Measurements from ENCODE around the gene UBE2D2.
A peak's percentile ranks its signal among the peaks of the same experiment; 100 is the strongest.

The UBE2D2 gene

DNA sequence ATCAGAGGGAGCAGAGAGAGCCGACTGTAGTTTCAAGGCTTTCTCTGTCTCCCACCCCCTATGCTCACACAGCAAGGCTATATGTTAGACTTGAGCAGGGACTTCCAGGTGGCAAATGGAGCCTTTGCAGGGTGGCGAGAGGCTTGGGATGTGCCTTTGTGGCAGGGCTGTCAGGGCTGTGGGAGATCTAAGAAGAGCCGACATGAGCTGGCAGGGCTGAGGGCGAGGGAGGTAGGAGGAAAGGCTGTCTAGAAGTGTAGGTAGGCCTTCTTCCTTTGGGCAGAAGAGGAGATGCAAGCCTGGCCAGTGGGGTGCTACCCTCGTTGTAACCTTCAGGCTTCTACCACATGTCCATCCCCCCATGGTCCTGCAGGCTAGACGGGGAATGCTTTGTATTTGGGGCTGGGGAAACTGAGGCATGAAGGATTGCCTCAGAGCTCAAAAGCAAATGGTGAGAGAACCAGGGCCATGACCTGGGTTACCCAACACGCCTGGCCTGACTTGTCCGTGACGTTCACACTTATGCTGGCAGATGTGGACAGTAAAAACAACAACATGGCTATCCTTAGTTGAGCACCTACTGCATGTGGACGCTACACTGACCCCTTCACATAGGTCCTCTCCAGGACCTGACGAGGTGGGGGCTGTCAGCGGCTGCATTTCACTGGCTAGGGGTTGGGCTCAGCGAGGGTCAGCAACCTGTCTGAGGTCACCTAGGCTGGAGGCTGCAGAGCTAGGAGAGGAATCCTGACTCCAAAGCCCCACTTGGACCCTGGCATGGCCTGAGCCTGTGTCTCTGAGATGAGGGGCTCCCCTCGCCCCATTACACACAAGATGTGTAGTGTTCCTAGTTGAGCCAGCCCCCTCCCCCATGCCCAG is 102.3 kb downstream of the UBE2D2 start:
- no peak for DNase-seq

DNA sequence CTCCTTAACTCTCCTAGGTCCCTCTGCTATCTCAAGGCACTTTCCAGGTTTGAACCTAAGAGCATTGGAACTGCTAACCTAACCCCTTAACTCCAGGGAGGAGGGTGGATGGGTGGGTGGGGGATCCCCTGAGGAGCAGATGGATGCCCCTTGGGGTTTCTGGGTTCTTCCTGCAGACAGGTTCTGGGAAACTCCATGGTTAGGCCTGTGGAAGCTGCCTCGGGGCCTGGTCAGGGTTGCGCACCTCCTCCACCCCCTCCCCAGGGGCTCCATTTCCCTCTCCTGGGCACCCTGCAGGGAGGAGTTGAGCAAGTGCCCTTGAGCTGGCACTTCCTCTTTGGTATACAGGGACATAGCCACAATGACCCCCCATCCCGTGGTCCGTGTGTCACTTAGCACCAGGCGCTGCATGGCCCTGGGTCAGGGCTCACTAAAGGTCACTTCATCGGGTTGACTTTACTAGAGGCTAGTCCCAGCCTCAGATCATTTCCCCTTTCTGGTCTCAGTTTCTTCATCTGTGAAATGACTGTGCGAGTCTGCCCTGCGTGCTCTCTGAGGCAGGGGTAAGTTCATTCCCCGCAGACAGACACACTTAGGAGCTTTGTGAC is 103.1 kb downstream of the UBE2D2 start:
- no peak for DNase-seq

DNA sequence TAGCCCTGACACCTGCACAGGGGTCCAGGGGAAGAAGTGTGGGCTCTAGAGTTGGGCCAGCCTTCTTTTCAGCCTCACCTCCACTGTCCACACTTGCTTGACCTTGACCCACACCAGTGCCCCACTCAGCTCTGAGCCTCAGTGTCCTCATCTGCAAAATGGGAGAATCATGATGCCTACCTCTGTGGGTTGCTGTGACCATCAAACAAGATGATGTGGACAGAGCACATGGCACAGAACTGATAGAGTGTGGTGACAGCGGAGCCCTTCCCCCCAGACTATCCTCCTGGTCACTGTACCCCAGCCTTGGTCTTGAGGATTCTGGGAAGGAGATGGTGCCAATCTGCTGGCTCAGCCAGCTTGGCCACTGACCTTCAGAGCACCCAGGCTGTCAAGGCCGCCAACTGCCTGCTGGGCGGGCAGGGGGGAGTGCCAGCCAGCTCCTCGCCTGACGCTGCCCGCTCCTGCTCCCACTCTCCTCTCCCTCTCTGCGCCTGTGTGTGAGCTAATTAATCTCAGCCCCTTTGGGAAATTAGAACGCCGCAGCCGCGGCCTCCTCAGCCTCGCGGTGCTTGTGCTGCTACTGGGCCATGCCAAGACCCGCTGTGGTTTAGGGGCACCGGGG is 103.7 kb downstream of the UBE2D2 start:
- no peak for DNase-seq

DNA sequence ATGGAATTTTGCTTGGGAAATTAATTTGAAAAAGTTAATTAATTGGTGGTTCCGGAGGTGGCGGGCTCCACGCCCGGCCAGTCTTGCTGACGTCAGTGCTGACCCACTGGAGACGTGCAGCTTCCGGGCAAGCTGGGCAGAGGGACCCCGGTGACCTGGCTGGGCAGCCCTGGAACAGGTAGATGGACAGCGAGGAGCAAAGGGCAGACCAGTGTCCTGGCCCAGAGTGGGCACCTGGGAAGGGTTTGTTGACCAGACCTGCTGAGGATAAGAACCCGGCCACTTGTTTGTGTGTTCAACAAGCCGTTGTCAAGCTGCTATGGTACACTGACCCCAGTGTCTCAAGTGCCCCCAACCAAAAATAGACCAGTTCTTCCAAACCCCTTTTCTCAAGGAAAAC is 104.5 kb downstream of the UBE2D2 start:
- DNase-seq, result no peak

DNA sequence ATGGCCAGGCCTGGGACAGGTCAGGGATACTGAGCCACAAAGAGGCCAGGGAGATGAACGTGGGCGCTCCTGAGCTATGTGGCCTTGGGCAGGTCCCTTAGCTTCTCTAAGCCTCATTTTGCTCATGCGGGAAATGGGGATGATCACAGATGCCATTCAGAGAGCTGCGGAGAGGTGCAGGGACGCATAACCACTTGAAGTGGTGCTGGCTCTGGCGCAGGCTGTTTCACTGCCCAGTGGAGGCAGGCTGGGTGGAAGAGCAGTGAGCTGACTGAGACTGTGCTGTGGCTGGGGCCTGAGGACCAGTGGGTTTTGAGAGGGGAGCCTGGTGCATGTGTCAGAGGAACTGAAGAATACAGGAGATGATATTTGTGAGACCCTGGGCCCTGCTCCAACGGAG is 105.4 kb downstream of the UBE2D2 start:
- no peak for DNase-seq

DNA sequence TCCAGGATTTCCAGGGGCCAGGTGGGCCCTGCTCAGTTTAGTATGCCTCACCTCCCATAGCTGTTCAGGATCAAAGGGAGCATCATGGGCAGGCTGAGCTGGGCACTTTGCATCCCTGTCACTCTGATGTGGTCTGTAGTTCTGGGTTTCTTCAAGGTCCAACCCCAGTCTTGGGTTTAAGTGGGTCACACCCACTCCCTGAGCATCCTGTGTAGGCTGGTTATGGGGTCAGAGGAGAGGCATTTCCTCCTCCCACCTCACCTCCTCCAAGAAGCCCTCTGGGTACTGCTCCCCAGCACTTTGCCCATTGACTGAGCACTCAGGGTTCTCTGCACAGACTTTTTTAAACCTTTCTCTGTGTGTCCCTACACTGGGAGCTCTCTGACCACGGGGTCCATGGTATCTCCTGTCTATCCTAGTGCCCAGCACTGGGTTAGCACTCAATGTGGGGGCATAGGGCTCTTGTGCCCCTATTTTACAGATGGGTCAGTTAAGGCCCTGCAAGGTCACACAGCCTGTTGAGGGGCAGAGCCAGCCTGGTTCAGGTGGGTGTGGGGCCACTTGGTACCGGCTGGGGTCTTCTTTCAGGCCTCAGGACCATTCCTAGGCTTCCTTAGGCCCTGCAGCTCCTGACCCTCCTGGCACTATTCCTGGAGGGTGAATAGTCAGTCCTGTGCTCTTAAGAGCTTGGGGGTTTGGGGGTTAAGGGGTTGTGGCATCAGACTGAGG is 106.0 kb downstream of the UBE2D2 start:
- no peak for DNase-seq

DNA sequence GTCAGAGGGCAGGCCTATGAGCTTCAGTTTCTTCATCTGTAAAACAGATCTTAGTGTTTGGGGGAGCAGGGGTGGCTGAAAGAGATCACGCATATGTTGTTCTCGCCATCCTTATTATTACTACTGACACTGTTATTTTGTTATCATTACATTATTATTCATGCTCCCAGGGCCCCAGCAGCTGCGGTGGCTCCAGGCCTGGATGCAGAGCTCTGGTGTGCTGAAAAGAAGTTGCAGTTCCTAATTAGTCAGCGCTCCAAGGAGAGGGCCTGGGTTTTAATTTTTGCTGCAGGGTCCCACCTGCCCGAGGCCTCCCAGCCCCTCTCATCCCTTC is 106.6 kb downstream of the UBE2D2 start:
- DNase-seq, result no peak

DNA sequence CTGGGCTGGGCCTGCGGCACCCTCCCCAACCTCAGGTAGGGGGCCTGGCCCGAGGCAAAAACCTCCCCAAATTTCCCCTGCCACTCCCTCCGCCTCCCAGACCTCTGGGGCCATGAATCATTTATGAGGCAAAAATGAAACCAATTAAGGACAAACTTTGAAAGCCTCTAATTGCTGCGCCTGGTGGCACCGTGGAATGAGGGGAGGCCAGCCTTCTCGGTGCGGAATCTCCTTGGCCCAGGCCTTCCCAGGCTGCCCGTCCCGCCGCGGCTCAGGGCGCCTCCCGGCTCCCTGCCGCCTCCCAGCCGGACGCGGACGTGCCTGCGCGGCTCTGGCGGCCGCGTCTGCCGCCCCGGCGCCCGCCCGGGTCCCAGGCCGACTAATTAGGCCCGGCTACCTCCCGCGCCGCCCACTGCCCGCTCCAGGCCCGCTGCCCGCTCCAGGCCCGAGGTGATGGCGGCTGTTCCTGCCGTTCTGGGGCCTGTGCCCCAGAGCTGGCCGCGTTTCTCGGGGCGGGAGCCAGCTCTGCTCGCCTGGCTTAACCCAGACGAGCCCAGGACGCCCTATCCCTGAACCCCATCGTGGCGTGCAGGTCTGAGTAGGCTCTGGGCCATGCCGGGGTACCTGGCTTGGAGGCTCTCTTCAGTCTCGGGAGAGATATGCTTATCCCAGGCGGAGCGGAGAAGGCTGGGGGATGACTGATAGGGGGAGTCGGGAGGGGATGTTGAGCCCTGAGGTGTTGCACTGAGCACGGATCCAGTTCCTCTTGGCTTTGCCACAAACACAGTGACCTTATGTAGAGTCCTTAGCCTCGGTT is 107.1 kb downstream of the UBE2D2 start:
- peak; percentile 59 to 62 for DNase-seq

DNA sequence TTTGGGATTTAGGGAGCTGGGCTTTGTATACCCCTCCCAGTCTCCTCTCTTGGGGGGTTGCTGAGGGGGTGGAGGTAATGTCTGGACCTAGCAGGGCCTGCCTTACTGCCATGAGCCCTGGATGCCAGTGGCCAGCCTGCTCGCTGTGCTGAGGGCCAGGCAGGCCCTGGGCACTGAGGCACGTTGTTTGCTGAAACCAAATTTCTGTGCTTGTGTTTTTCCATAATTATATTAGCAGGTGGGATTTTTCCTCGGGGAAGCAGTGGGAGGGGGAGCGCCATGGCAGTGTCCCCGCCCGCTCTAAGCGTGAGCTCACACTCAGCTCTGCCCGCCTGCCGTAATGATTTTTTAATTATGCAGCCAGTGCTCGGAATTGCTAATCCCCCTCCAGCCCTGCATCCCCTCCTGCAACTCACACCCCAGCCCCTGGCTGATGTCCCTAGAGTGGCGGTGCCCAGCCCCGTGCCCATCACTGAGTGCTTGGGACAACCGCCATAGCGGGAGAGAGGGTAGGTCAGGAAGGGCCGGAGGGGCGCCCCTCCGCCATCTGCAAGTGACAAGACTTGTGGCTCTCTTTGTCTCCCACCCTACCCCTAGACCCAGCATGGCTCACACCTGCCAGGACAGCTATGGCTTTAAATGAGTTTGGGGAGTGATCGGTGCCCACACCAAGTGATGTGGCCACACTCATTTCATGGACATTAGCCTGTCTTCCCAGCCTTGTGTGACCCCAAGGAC is 108.0 kb downstream of the UBE2D2 start:
- no peak for DNase-seq

DNA sequence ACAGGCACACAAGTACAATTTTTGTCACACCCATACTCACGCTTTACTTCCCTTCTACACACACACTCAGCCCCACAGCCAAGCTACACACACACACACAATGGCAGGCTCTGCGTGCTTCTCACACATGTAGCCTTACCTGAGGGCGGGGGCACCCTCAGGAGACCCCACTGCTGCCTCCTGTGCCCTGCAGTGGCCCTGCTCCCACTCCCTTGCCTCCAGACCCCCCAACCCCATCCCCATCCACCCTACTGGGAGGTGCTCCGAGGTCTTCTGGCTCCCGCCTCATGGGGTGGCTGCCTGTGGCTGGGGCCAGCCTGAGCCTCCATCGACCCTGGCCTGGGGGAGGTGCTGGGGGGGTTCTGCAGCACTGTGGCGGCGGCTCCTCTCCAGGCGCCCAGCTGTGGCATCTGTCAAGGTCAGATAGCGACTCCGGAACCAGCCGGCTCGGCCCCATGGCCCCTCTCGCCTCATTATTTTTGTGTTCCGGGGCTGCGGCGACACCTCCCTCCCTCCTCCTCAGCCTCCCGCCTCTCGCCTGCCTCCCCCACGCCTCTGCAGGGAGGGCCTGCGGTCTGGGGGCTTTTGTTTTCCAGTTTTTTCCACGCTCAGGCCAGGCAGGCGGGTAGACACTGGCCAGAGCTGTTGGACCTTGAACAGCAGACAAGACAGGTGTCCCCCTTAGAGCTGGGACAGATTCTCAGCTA is 108.7 kb downstream of the UBE2D2 start:
- peak; percentile 45 to 52 for DNase-seq

DNA sequence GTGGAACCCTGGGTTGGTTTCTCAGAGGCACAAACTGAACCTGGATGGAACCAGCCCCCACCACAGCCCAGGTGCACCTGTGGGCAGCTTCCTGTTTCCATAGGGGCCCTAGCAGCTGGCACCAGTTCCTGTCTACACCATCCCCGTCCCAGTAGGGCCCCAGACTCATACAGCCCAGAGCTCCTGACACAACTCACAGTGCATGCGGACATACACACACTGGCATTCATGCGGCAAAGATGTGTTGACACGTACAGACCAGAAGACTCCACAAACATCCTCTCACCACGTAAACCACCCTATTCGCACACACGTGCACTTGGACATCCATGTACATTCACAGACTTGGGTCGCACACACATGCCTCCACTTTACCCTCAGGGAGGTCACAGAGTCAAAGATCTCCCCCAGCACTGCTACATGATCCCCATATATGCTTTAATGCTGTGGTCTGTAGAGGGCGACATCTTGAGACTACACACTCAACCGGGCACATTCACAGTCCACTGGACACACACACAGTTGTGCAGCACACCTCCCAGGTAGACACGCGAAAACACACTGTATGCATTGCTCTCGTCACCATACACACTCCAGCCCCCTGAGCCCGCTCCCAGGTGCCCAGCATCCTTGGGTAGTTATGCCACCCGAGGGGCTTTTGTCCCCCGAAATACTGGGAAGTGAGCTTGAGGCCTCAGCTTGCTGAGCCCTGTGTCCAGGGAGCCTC is 109.4 kb downstream of the UBE2D2 start:
- DNase-seq, result peak; percentile 46 to 57

DNA sequence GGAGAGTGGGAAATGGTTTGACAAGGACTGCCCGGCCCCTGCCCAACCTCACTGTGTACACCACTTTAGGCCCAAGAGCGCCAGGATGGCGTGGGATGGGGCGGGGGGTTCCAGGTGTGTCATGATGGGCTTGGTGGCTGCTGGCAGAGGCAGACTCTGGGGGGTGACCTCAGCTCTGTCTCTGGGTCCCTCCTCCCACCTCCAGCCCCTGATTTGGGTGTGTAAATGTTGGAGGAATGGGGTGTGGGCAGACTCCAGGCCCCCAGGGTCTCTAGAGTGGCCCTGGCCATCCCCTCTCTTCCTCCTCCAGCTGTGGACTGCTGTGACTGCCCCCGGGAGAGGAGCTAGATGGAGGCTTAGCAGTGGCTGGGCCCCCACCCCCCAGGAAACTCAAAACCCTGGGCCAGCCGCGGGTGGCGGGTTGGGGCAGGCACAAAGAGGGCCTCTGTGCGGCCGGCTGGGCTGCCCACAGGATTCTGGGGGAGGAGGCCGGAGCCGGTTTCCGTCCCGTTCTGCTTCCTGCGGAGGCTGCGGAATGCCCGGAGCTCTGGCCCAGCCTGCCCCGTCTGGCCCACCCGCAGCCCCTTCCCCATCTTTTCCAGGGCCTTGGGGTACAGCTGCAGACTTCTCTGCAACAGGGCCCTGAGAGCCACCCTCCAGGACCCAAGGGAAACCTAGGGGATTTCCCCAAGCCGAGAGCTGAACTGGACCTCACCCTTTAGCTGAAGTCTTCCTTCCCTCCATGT is 110.1 kb downstream of the UBE2D2 start:
- no peak for DNase-seq

DNA sequence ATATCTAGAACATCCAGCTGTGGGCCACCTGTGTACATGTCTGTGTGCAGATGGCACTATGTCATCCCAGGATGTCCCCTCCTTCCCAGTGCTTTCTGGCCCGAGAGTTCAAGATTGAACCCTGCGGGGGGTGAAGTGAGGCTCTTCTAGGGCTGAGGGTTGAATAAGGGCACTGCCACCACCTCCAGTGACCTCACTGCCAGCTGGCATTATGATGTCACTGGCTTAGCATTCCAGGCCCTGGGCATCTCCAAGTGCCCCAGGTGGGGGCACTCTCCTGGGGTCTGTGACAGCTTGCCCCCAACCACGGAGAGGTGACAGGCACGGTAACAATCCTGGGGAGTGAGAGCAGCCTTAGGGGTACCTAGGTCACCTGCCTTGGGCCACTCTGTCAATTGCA is 114.1 kb downstream of the UBE2D2 start:
- no peak for DNase-seq

DNA sequence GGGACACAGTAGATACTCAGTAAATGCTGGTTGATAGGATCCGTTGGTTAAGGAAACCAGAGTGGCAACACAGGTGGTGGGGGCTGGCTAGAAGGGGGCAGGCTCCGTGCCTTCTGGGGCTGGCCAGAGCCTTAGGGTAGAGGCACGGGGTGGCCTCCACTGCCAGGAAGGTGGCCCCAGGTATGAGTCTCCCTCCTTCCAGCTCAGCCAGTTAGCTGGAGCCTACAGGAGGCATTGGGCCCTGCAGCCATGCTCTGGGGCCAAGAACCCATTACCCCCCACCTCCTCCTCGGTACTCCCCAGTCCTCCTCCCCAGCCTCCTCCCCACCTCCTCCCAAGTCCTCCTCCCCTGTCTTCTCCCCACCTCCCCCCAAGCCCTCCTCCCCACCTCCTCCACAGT is 114.7 kb downstream of the UBE2D2 start:
- no peak for DNase-seq

DNA sequence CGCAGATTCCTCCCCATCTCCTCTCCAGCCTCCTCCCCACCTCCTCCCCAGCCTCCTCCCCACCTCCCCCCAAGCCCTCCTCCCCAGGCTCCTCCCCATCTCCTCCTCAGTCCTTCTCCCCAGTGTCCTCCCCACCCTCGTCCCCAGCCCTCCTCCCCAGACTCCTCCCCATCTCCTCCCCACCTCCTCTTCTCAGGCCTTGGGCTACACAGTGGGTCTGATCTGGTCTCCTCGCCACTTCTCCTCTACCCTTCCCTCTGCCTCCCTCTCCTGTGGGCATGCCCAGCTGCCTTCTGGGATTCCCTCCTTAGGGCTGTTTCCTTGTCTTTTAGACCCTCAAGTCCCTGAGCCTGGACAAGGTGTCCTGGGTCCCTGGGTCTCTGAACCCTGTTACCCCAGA is 115.3 kb downstream of the UBE2D2 start:
- DNase-seq, result no peak

DNA sequence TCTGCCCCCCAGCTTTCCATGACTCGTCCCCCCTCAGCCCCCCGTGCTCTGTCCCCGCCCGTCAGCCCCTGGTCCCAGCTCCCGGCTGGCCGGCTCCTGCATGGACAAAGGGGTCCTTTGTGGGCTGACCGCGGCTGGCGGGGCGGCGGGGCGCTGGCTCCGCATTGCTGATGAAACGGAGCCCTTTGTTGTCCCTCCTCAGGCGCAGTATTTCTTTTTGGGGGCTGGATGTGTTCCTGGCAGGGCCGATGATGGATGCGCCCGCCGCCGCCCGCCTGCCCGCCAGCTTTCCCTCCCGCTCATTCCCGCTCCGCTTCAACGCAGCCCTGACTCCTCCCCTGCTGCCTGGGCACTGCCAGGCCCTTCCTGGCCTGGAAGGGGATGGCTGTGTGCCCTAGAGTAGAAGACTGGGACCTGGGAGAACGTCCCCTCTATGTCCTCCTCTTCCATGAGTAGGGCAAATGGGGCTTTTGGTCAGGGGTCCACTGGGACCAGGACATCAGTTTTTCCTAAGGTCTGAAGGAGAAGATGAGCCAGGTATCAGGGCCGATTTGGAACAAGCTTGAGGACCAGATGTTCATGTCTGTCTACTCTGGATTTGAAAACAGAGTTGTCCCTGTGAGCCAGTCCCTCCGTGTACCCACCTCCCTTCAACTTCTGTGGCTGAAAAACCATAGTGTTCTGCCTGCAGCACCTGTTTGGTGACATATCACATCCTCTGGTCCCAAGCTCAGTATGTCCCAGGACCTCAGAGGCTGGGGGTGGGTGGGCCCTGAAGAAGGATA is 116.0 kb downstream of the UBE2D2 start:
- DNase-seq, result no peak

Data from activated T-cell treated with anti-CD3 and anti-CD28 coated beads, Interleukin-2, amount 50 U/mL, for 48 hours (primary cell).